HEK293 (cell line): Measurements from ENCODE around the gene BMX.

ENCODE experiments used
- CTCF ChIA-PET: fragments of 350-600 bp; formaldehyde crosslinking; extraction: SDS; loops from one replicate; lab custom pipeline; 2021; ENCODE audit warnings: antibody characterized with exemption; lab: Yijun Ruan, JAX
- POLR2A ChIA-PET: fragments of 300-600 bp; formaldehyde crosslinking; extraction: SDS; loops from one replicate; lab custom pipeline; 2020; ENCODE audit warnings: antibody characterized with exemption, inconsistent platforms; lab: Yijun Ruan, JAX
- H3K27ac ChIP-seq: fragments of 200-500 bp; sonication (Bioruptor generic); 2 replicates; pipeline ENCODE4 v1.5.1; 2014; ENCODE audit warnings: low read depth, low read length, control low read depth, inconsistent platforms; ENCODE audit errors: extremely low read depth
- H3K36me3 ChIP-seq, 2 experiments: fragments of 200-500 bp in 1 of 2; sonication (Bioruptor generic) in 1 of 2; 1 replicate in 1 of 2; 2 replicates in 1 of 2; pipeline ENCODE4 v1.5.1; 2014 to 2017; ENCODE audit warnings: inconsistent platforms in 2 of 2, low read length in 2 of 2; ENCODE audit not compliant: control insufficient read depth in 2 of 2, insufficient read depth in 1 of 2
- H3K4me1 ChIP-seq: fragments of 200-500 bp; sonication (Bioruptor generic); 2 replicates; pipeline ENCODE4 v1.5.1; 2014; ENCODE audit warnings: mild to moderate bottlenecking, low read length, inconsistent platforms; ENCODE audit not compliant: control insufficient read depth, insufficient read depth
- H3K4me3 ChIP-seq: 2 replicates; pipeline ENCODE4 v1.5.1; 2011; ENCODE audit warnings: low read depth, mild to moderate bottlenecking, control low read depth, low read length, moderate library complexity
- H3K9me3 ChIP-seq: fragments of 200-500 bp; sonication (Bioruptor generic); 2 replicates; pipeline ENCODE4 v1.5.1; 2014; ENCODE audit warnings: low read depth, low read length, inconsistent platforms; ENCODE audit not compliant: control insufficient read depth, insufficient read depth
- EGR2 ChIP-seq: fragments of 450-650 bp; formaldehyde crosslinking; IDR thresholded peaks from 2 replicates; pipeline ENCODE4 v1.5.1; 2016; ENCODE audit warnings: low read depth, missing biosample characterization, missing genetic modification characterization
- GLI2 ChIP-seq: fragments of 450-650 bp; formaldehyde crosslinking; IDR thresholded peaks from 2 replicates; pipeline ENCODE4; 2017; ENCODE audit warnings: missing biosample characterization, missing genetic modification characterization, low read depth, borderline replicate concordance
- HOXD13 ChIP-seq: sonication (generic); formaldehyde crosslinking; IDR thresholded peaks from 2 replicates; pipeline ENCODE4 v1.8.0; 2022; ENCODE audit warnings: missing genetic modification reagents, borderline replicate concordance
- KLF1 ChIP-seq: fragments of 450-650 bp; formaldehyde crosslinking; IDR thresholded peaks from 2 replicates; pipeline ENCODE4 v1.5.1; 2016; ENCODE audit warnings: missing biosample characterization, missing genetic modification characterization
- SCRT1 ChIP-seq: fragments of 450-650 bp; formaldehyde crosslinking; IDR thresholded peaks from 2 replicates; pipeline ENCODE4 v1.5.1; 2016; ENCODE audit warnings: missing biosample characterization, missing genetic modification characterization, borderline replicate concordance
- SP3 ChIP-seq: fragments of 450-650 bp; formaldehyde crosslinking; IDR thresholded peaks from 2 replicates; pipeline ENCODE4 v1.5.1; 2016; ENCODE audit warnings: missing biosample characterization, missing genetic modification characterization
- ZBTB8A ChIP-seq: fragments of 450-650 bp; formaldehyde crosslinking; IDR thresholded peaks from 2 replicates; pipeline ENCODE4 v1.5.1; 2016; ENCODE audit warnings: missing biosample characterization, missing genetic modification characterization
- ZFHX2 ChIP-seq: fragments of 450-650 bp; formaldehyde crosslinking; conservative IDR thresholded peaks from 2 replicates; pipeline ENCODE4 v1.5.1; 2016; ENCODE audit warnings: missing biosample characterization, missing genetic modification characterization
- ZNF2 ChIP-seq: fragments of 450-650 bp; formaldehyde crosslinking; IDR thresholded peaks from 2 replicates; pipeline ENCODE4 v1.5.1; 2016; ENCODE audit warnings: missing biosample characterization, missing genetic modification characterization
- ZNF221 ChIP-seq: fragments of 450-650 bp; formaldehyde crosslinking; IDR thresholded peaks from 2 replicates; pipeline ENCODE4 v1.5.1; 2017; ENCODE audit warnings: missing biosample characterization, missing genetic modification characterization, borderline replicate concordance
- ZNF223 ChIP-seq: fragments of 450-650 bp; formaldehyde crosslinking; IDR thresholded peaks from 2 replicates; pipeline ENCODE4 v1.5.1; 2016; ENCODE audit warnings: missing biosample characterization, missing genetic modification characterization
- ZNF248 ChIP-seq: fragments of 450-650 bp; formaldehyde crosslinking; IDR thresholded peaks from 2 replicates; pipeline ENCODE4 v1.5.1; 2017; ENCODE audit warnings: missing biosample characterization, missing genetic modification characterization
- ZNF324 ChIP-seq: fragments of 450-650 bp; formaldehyde crosslinking; IDR thresholded peaks from 2 replicates; pipeline ENCODE4 v1.5.1; 2016; ENCODE audit warnings: missing biosample characterization, missing genetic modification characterization
- ZNF341 ChIP-seq: fragments of 450-650 bp; formaldehyde crosslinking; IDR thresholded peaks from 2 replicates; pipeline ENCODE4; 2016; ENCODE audit warnings: low read depth, missing biosample characterization, missing genetic modification characterization
- ZNF37A ChIP-seq: fragments of 450-650 bp; IDR thresholded peaks from 2 replicates; pipeline ENCODE4 v1.5.1; 2018; ENCODE audit warnings: missing biosample characterization, missing genetic modification characterization
- ZNF391 ChIP-seq: fragments of 450-650 bp; formaldehyde crosslinking; IDR thresholded peaks from 2 replicates; pipeline ENCODE4 v1.5.1; 2016; ENCODE audit warnings: low read depth, missing biosample characterization, missing genetic modification characterization, borderline replicate concordance
- ZNF423 ChIP-seq: fragments of 450-650 bp; formaldehyde crosslinking; IDR thresholded peaks from 2 replicates; pipeline ENCODE4 v1.5.1; 2016; ENCODE audit warnings: missing biosample characterization, missing genetic modification characterization
- ZNF433 ChIP-seq: fragments of 450-650 bp; formaldehyde crosslinking; IDR thresholded peaks from 2 replicates; pipeline ENCODE4 v1.5.1; 2016; ENCODE audit warnings: missing biosample characterization, missing genetic modification characterization, low read depth
- ZNF48 ChIP-seq: fragments of 450-650 bp; formaldehyde crosslinking; IDR thresholded peaks from 2 replicates; pipeline ENCODE4 v1.5.1; 2016; ENCODE audit warnings: missing biosample characterization, missing genetic modification characterization
- ZNF529 ChIP-seq: fragments of 450-650 bp; formaldehyde crosslinking; IDR thresholded peaks from 2 replicates; pipeline ENCODE4 v1.5.1; 2017; ENCODE audit warnings: missing genetic modification characterization, missing biosample characterization; ENCODE audit not compliant: insufficient replicate concordance
- ZNF707 ChIP-seq: fragments of 450-650 bp; formaldehyde crosslinking; IDR thresholded peaks from 2 replicates; pipeline ENCODE4 v1.5.1; 2016; ENCODE audit warnings: missing biosample characterization, missing genetic modification characterization
- ZNF792 ChIP-seq: fragments of 450-650 bp; formaldehyde crosslinking; IDR thresholded peaks from 2 replicates; pipeline ENCODE4 v1.5.1; 2016; ENCODE audit warnings: missing biosample characterization, missing genetic modification characterization
- ZXDB ChIP-seq: fragments of 450-650 bp; formaldehyde crosslinking; IDR thresholded peaks from 2 replicates; pipeline ENCODE4 v1.5.1; 2016; ENCODE audit warnings: missing biosample characterization, missing genetic modification characterization
- TF ChIP-seq, protein P1 (sequence below): fragments of 450-650 bp; formaldehyde crosslinking; IDR thresholded peaks from 2 replicates; pipeline ENCODE4 v1.5.0; 2017; ENCODE audit warnings: missing biosample characterization, missing genetic modification characterization, borderline replicate concordance
- TF ChIP-seq, protein P2 (sequence below): fragments of 450-650 bp; formaldehyde crosslinking; IDR thresholded peaks from 2 replicates; pipeline ENCODE4 v1.5.1; 2017; ENCODE audit warnings: missing biosample characterization, missing genetic modification characterization
- TF ChIP-seq, protein P3 (sequence below): fragments of 450-650 bp; formaldehyde crosslinking; IDR thresholded peaks from 2 replicates; pipeline ENCODE4 v1.5.1; 2016; ENCODE audit warnings: missing biosample characterization, missing genetic modification characterization, low read depth
- TF ChIP-seq, protein P4 (sequence below): fragments of 450-650 bp; formaldehyde crosslinking; IDR thresholded peaks from 2 replicates; pipeline ENCODE4 v1.5.1; 2016; ENCODE audit warnings: missing biosample characterization, missing genetic modification characterization
- TF ChIP-seq, protein P5 (sequence below): fragments of 450-650 bp; formaldehyde crosslinking; IDR thresholded peaks from 2 replicates; pipeline ENCODE4 v1.5.1; 2017; ENCODE audit warnings: missing biosample characterization, missing genetic modification characterization

BMX gene

DNA sequence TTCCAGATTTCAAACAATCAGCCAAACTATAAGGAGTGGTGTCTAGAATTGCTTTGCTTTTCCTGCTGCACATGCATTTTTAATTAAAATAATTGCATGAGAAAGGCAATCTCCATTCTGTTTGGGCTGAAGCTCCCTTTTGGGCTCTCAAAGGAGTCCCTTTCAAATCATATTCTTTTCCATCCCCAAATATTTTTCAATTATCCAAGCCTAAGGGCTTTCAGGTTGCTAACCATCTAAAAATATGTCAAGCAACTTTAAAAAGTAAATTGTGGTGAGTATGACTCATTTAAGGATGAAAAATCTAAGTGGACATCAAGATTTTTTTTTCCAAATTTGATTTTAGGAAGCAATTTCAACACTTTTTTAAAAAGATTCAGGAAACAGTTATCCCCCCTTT, 35.9 kb upstream of the BMX start:
- CTCF ChIA-PET: interaction anchor here (0.7 to 7.0 kb wide), 3 partner anchors 90 to 221 kb away, joined by 3 to 165 read pairs (median 3); no protein-coding TSS in a partner anchor

DNA sequence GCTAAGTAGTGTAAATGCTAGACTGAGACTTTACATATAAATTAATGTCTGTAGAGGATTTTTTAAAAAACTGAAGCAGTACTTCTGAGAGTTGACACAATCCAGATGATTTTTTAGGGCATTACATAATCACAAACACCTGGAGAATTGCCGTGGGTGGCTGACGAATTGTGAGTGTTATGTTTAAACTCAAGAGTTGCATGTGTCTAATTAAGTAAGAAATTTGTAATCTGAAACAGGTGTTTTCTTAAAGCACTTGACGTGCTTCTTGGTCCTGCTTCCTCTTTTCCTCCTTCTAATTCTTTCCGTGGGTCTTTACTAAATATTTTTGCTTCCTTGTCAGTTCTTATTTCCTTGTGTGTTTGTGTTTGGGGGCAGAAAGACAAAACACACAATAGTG, 35.3 kb upstream of the BMX start:
- Histone ChIP-seq H3K27ac (no peak overlapping the region), H3K36me3 (no peaks in the 10 kb centered on the region), H3K4me3 (no peak overlapping the region), H3K9me3 (no peaks in the 10 kb centered on the region), H3K4me1 (no peaks in the 10 kb centered on the region)
- POLR2A ChIA-PET: no interaction called here
- CTCF ChIA-PET: interaction anchor here (0.7 to 7.0 kb wide), 4 partner anchors 12 to 166 kb away, joined by 3 to 165 read pairs (median 42); no protein-coding TSS in a partner anchor
- TF ChIP-seq EGR2 (tag by site-specific recombination) (no peak), ZNF433 (tag by site-specific recombination) (no peak), ZNF529 (tag by site-specific recombination) (no peak), ZBTB8A (tag by site-specific recombination) (no peak), ZNF48 (tag by site-specific recombination) (no peak), KLF1 (no peak), ZNF248 (tag by site-specific recombination) (no peak), SP3 (no peak), ZNF707 (tag by site-specific recombination) (no peak), ZXDB (tag by site-specific recombination) (no peak), GLI2 (tag by site-specific recombination) (no peak), ZNF223 (tag by site-specific recombination) (no peak)

More for the DNA sequence above, 35.9 kb upstream of the BMX start:
- no peaks in the 10 kb centered on the region for H3K9me3 ChIP-seq
- TF ChIP-seq ZNF391 (tag by site-specific recombination) (no peak), ZNF529 (tag by site-specific recombination) (no peak), ZNF221 (tag by site-specific recombination) (no peak), ZNF48 (tag by site-specific recombination) (no peak), ZNF341 (tag by site-specific recombination) (no peak), ZNF792 (no peak), SCRT1 (tag by site-specific recombination) (no peak), KLF1 (no peak), ZNF2 (tag by site-specific recombination) (no peak), ZNF37A (no peak), ZNF423 (no peak), ZFHX2 (tag by site-specific recombination) (no peak), ZNF324 (tag by site-specific recombination) (no peak), HOXD13 (no peak)
- TF ChIP-seq, protein P1, sequence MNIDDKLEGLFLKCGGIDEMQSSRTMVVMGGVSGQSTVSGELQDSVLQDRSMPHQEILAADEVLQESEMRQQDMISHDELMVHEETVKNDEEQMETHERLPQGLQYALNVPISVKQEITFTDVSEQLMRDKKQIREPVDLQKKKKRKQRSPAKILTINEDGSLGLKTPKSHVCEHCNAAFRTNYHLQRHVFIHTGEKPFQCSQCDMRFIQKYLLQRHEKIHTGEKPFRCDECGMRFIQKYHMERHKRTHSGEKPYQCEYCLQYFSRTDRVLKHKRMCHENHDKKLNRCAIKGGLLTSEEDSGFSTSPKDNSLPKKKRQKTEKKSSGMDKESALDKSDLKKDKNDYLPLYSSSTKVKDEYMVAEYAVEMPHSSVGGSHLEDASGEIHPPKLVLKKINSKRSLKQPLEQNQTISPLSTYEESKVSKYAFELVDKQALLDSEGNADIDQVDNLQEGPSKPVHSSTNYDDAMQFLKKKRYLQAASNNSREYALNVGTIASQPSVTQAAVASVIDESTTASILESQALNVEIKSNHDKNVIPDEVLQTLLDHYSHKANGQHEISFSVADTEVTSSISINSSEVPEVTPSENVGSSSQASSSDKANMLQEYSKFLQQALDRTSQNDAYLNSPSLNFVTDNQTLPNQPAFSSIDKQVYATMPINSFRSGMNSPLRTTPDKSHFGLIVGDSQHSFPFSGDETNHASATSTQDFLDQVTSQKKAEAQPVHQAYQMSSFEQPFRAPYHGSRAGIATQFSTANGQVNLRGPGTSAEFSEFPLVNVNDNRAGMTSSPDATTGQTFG: no peak
- TF ChIP-seq, protein P2, sequence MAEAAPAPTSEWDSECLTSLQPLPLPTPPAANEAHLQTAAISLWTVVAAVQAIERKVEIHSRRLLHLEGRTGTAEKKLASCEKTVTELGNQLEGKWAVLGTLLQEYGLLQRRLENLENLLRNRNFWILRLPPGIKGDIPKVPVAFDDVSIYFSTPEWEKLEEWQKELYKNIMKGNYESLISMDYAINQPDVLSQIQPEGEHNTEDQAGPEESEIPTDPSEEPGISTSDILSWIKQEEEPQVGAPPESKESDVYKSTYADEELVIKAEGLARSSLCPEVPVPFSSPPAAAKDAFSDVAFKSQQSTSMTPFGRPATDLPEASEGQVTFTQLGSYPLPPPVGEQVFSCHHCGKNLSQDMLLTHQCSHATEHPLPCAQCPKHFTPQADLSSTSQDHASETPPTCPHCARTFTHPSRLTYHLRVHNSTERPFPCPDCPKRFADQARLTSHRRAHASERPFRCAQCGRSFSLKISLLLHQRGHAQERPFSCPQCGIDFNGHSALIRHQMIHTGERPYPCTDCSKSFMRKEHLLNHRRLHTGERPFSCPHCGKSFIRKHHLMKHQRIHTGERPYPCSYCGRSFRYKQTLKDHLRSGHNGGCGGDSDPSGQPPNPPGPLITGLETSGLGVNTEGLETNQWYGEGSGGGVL (tag by site-specific recombination): no peak
- TF ChIP-seq, protein P3, sequence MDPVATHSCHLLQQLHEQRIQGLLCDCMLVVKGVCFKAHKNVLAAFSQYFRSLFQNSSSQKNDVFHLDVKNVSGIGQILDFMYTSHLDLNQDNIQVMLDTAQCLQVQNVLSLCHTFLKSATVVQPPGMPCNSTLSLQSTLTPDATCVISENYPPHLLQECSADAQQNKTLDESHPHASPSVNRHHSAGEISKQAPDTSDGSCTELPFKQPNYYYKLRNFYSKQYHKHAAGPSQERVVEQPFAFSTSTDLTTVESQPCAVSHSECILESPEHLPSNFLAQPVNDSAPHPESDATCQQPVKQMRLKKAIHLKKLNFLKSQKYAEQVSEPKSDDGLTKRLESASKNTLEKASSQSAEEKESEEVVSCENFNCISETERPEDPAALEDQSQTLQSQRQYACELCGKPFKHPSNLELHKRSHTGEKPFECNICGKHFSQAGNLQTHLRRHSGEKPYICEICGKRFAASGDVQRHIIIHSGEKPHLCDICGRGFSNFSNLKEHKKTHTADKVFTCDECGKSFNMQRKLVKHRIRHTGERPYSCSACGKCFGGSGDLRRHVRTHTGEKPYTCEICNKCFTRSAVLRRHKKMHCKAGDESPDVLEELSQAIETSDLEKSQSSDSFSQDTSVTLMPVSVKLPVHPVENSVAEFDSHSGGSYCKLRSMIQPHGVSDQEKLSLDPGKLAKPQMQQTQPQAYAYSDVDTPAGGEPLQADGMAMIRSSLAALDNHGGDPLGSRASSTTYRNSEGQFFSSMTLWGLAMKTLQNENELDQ (tag by site-specific recombination): no peak
- TF ChIP-seq, protein P4, sequence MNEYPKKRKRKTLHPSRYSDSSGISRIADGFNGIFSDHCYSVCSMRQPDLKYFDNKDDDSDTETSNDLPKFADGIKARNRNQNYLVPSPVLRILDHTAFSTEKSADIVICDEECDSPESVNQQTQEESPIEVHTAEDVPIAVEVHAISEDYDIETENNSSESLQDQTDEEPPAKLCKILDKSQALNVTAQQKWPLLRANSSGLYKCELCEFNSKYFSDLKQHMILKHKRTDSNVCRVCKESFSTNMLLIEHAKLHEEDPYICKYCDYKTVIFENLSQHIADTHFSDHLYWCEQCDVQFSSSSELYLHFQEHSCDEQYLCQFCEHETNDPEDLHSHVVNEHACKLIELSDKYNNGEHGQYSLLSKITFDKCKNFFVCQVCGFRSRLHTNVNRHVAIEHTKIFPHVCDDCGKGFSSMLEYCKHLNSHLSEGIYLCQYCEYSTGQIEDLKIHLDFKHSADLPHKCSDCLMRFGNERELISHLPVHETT (tag by site-specific recombination): no peak
- TF ChIP-seq, protein P5, sequence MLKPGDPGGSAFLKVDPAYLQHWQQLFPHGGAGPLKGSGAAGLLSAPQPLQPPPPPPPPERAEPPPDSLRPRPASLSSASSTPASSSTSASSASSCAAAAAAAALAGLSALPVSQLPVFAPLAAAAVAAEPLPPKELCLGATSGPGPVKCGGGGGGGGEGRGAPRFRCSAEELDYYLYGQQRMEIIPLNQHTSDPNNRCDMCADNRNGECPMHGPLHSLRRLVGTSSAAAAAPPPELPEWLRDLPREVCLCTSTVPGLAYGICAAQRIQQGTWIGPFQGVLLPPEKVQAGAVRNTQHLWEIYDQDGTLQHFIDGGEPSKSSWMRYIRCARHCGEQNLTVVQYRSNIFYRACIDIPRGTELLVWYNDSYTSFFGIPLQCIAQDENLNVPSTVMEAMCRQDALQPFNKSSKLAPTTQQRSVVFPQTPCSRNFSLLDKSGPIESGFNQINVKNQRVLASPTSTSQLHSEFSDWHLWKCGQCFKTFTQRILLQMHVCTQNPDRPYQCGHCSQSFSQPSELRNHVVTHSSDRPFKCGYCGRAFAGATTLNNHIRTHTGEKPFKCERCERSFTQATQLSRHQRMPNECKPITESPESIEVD (tag by site-specific recombination): no peak
- H3K4me3 ChIP-seq: no peak overlapping the region
- H3K27ac ChIP-seq: no peak overlapping the region
- H3K36me3 ChIP-seq: no peaks in the 10 kb centered on the region
- POLR2A ChIA-PET: no interaction called here
- no peaks in the 10 kb centered on the region for H3K4me1 ChIP-seq
